Activated CD4-positive, alpha-beta T cell treated with anti-CD3 and anti-CD28 coated beads for 36 hours (primary cell): Measurements from ENCODE around the gene MARVELD3. TPM values are rescaled to one million over a fixed set of nuclear protein-coding genes. Genes with fewer than 3 reads are reported as not detected.
"Not testable (repeated sequence)": the region's sequence is repeated elsewhere in the genome, so short reads cannot be mapped to it uniquely, and the experiment has no call there.

ENCODE experiments used
- ATAC-seq: fragments of 200-7000 bp; cut with Tn5 transposase; one replicate; pipeline ENCODE4 v1.10.0; 2021; ENCODE audit warnings: mild to moderate bottlenecking, moderate library complexity
- CTCF ChIA-PET: fragments of 350-600 bp; sonication (Branson Sonifier 250); formaldehyde crosslinking; loops from one replicate; lab custom pipeline; 2021; ENCODE audit warnings: antibody characterized with exemption; lab: Charles Lee
- POLR2A ChIA-PET: fragments of 350-600 bp; sonication (Branson Sonifier 250); formaldehyde crosslinking; loops from one replicate; lab custom pipeline; 2021; ENCODE audit warnings: antibody characterized with exemption, inconsistent platforms; lab: Charles Lee
- DNase-seq: peaks from one replicate; pipeline ENCODE4 v3.0.0-alpha.2; 2020
- H3K27ac Mint-ChIP-seq: one replicate; pipeline ENCODE4 v1.8.0; 2021; ENCODE audit warnings: mixed read lengths
- H3K27me3 Mint-ChIP-seq: one replicate; pipeline ENCODE4 v1.8.0; 2021; ENCODE audit warnings: mixed read lengths
- H3K36me3 Mint-ChIP-seq: one replicate; pipeline ENCODE4 v1.8.0; 2021; ENCODE audit warnings: low read depth, mixed read lengths
- H3K4me1 Mint-ChIP-seq: one replicate; pipeline ENCODE4 v1.8.0; 2021; ENCODE audit warnings: mixed read lengths
- H3K4me3 Mint-ChIP-seq: one replicate; pipeline ENCODE4 v1.8.0; 2021; ENCODE audit warnings: mild to moderate bottlenecking, moderate library complexity, mixed read lengths
- H3K9me3 Mint-ChIP-seq: one replicate; pipeline ENCODE4 v1.8.0; 2021; ENCODE audit warnings: low read depth, mixed read lengths
- intact Hi-C, 2 experiments: fragments of 100-400 bp; cut with DNase I in 1 of 2; cut with micrococcal nuclease in 1 of 2; formaldehyde crosslinking; loops; one replicate each; pipeline versions ENCODE4 v1.14.2 to v1.15.1; 2022 to 2024; cut with DNase I, micrococcal nuclease
- total RNA-seq, 2 experiments: library from RNA; stranded (reverse); gene quantifications; one replicate each; pipeline ENCODE4 v1.2.3, GENCODE V29; 2021

Gene MARVELD3
- total RNA-seq, 2 experiments from 2014 or later = not detected

GRCh38 chr16:71672125-71672524 lies 46.1 kb downstream of the MARVELD3 start:
- POLR2A ChIA-PET = no interaction called here
- Mint-ChIP-seq H3K4me3 (no peak overlapping the region), H3K27ac (no peak overlapping the region), H3K4me1 (peaks cover 8% of the 10 kb centered on the region), H3K9me3 (no peaks in the 10 kb centered on the region), H3K27me3 (no peaks in the 10 kb centered on the region), H3K36me3 (peaks cover 28% of the 10 kb centered on the region)
- ATAC-seq (no peak), DNase-seq (no peak)
- intact Hi-C loops = no loop called here
- CTCF ChIA-PET = no interaction called here

- intact Hi-C loops = no loop called here
- Mint-ChIP-seq H3K9me3 (no peaks in the 10 kb centered on the region), H3K27me3 (no peaks in the 10 kb centered on the region), H3K4me1 (peaks cover 10% of the 10 kb centered on the region), H3K4me3 (no peak overlapping the region), H3K36me3 (peaks cover 28% of the 10 kb centered on the region), H3K27ac (no peak overlapping the region)
- DNase-seq (peak; percentile 15), ATAC-seq (peak; percentile 49)
- ChIA-PET CTCF (no interaction called here), POLR2A (no interaction called here)
These were observed 47.0 kb downstream of the MARVELD3 start for GRCh38 chr16:71672803-71673581.

GRCh38 chr16:71673582-71673973 lies 47.6 kb downstream of the MARVELD3 start:
- H3K4me3 Mint-ChIP-seq = no peak overlapping the region
- ChIA-PET POLR2A (no interaction called here), CTCF (no interaction called here)
- intact Hi-C loops = no loop called here
- H3K4me1 Mint-ChIP-seq = peaks cover 10% of the 10 kb centered on the region
- H3K36me3 Mint-ChIP-seq = peaks cover 28% of the 10 kb centered on the region
- ATAC-seq (no peak), DNase-seq (no peak)
- H3K27me3 Mint-ChIP-seq = no peaks in the 10 kb centered on the region
- no peak overlapping the region for H3K27ac Mint-ChIP-seq
- H3K9me3 Mint-ChIP-seq = no peaks in the 10 kb centered on the region

- Mint-ChIP-seq H3K27me3 (no peaks in the 10 kb centered on the region), H3K9me3 (no peaks in the 10 kb centered on the region), H3K4me1 (peaks cover 10% of the 10 kb centered on the region), H3K27ac (no peak overlapping the region), H3K36me3 (peaks cover 28% of the 10 kb centered on the region), H3K4me3 (no peak overlapping the region)
- DNase-seq (no peak), ATAC-seq (no peak)
- CTCF ChIA-PET = no interaction called here
- intact Hi-C loops = no loop called here
- POLR2A ChIA-PET = no interaction called here
These were observed 48.2 kb downstream of the MARVELD3 start for GRCh38 chr16:71674229-71674628.

- POLR2A ChIA-PET = interaction anchor here (0.7 kb wide), 1 partner anchor 33 kb away, joined by 4 read pairs; no protein-coding TSS in a partner anchor
- no peak for DNase-seq
- Mint-ChIP-seq H3K27ac (no peak overlapping the region), H3K4me1 (peaks cover 10% of the 10 kb centered on the region), H3K36me3 (peaks cover 18% of the 10 kb centered on the region), H3K9me3 (no peaks in the 10 kb centered on the region), H3K4me3 (no peak overlapping the region), H3K27me3 (no peaks in the 10 kb centered on the region)
- no peak for ATAC-seq
- CTCF ChIA-PET = interaction anchor here (0.7 to 0.9 kb wide), 4 partner anchors 65 to 1198 kb away, joined by 3 to 5 read pairs (median 4); no protein-coding TSS in a partner anchor
- intact Hi-C loops = no loop called here
These were observed 49.4 kb downstream of the MARVELD3 start for GRCh38 chr16:71675380-71675779.

- intact Hi-C loops = no loop called here
- H3K27me3 Mint-ChIP-seq = no peaks in the 10 kb centered on the region
- DNase-seq (no peak), ATAC-seq (no peak)
- H3K4me1 Mint-ChIP-seq = peaks cover 10% of the 10 kb centered on the region
- H3K9me3 Mint-ChIP-seq = no peaks in the 10 kb centered on the region
- peaks cover 14% of the 10 kb centered on the region for H3K36me3 Mint-ChIP-seq
- no peak overlapping the region for H3K4me3 Mint-ChIP-seq
- no peak overlapping the region for H3K27ac Mint-ChIP-seq
- CTCF ChIA-PET = interaction anchor here (0.9 kb wide), 1 partner anchor 280 kb away, joined by 3 read pairs; no protein-coding TSS in a partner anchor
- POLR2A ChIA-PET = interaction anchor here (0.7 kb wide), 1 partner anchor 32 kb away, joined by 4 read pairs; no protein-coding TSS in a partner anchor
These were observed 50.3 kb downstream of the MARVELD3 start for GRCh38 chr16:71676236-71676635.

- Mint-ChIP-seq H3K36me3 (peaks cover 22% of the 10 kb centered on the region), H3K9me3 (no peaks in the 10 kb centered on the region), H3K27me3 (no peaks in the 10 kb centered on the region), H3K4me1 (peaks cover 2% of the 10 kb centered on the region), H3K4me3 (no peak overlapping the region), H3K27ac (no peak overlapping the region)
- ATAC-seq (no peak), DNase-seq (no peak)
- intact Hi-C loops = no loop called here
- ChIA-PET CTCF (no interaction called here), POLR2A (no interaction called here)
These were observed 55.4 kb downstream of the MARVELD3 start for GRCh38 chr16:71681360-71681759.

GRCh38 chr16:71684280-71684679 lies 58.3 kb downstream of the MARVELD3 start:
- intact Hi-C loops, H3K4me1 Mint-ChIP-seq, H3K4me3 Mint-ChIP-seq, H3K9me3 Mint-ChIP-seq, H3K27ac Mint-ChIP-seq, POLR2A ChIA-PET, CTCF ChIA-PET, DNase-seq, ATAC-seq, H3K27me3 Mint-ChIP-seq: not testable (repeated sequence)
- H3K36me3 Mint-ChIP-seq = peaks cover 25% of the 10 kb centered on the region

Other genes starting within 250 kb of the MARVELD3 start
- gene TLE7, start 184.1 kb upstream of the MARVELD3 start, total RNA-seq = not detected
- gene ZNF23, start 163.9 kb upstream of the MARVELD3 start, total RNA-seq = 10 to 100 TPM in 1 of 2 experiments, 1 to 10 TPM in 1; 9.6 to 10.9 TPM
- 1 to 10 TPM; 2.9 TPM for gene ZNF19, start 136.9 kb upstream of the MARVELD3 start, total RNA-seq
- not detected for gene CHST4, start 99.8 kb upstream of the MARVELD3 start, total RNA-seq
- not detected for gene TAT, start 49.1 kb upstream of the MARVELD3 start, total RNA-seq
- gene PHLPP2, start 98.5 kb downstream of the MARVELD3 start, total RNA-seq = 10 to 100 TPM in 1 of 2 experiments, 1 to 10 TPM in 1; 8.8 to 11.2 TPM
- gene AP1G1, start 182.7 kb downstream of the MARVELD3 start, total RNA-seq = 10 to 100 TPM; 65.5 to 68.8 TPM
- gene ATXN1L, start 219.8 kb downstream of the MARVELD3 start, total RNA-seq = 10 to 100 TPM; 15.4 to 16.9 TPM